Rectal smooth muscle tissue (tissue), 1 donor: ENCODE measurements around the gene EFCAB6.

Experiments used
- H3K27ac ChIP-seq: one replicate; pipeline ENCODE4 v1.7.0; 2013; ENCODE audit warnings: low read depth, low read length, inconsistent platforms
- H3K27me3 ChIP-seq: one replicate; pipeline ENCODE4 v1.7.0; 2013; ENCODE audit warnings: low read length; ENCODE audit not compliant: control insufficient read depth, insufficient read depth
- H3K36me3 ChIP-seq: one replicate; pipeline ENCODE4 v1.7.0; 2013; ENCODE audit warnings: low read length; ENCODE audit not compliant: control insufficient read depth, insufficient read depth
- H3K4me1 ChIP-seq: one replicate; pipeline ENCODE4 v1.7.0; 2013; ENCODE audit warnings: low read length; ENCODE audit not compliant: control insufficient read depth, insufficient read depth
- H3K4me3 ChIP-seq: one replicate; pipeline ENCODE4 v1.7.0; 2013; ENCODE audit warnings: low read length
- H3K9ac ChIP-seq: one replicate; pipeline ENCODE4 v1.7.0; 2013; ENCODE audit warnings: low read length

EFCAB6 gene

GRCh38 chr22:43833286-43834240, 21.5 kb upstream of the EFCAB6 start:
- Histone ChIP-seq H3K9ac (no peak overlapping the region), H3K27me3 (no peaks in the 10 kb centered on the region), H3K4me3 (no peak overlapping the region), H3K4me1 (no peaks in the 10 kb centered on the region), H3K27ac (no peak overlapping the region), H3K36me3 (no peaks in the 10 kb centered on the region)

- no peak overlapping the region for H3K9ac ChIP-seq
- no peaks in the 10 kb centered on the region for H3K4me1 ChIP-seq
- H3K4me3 ChIP-seq = no peak overlapping the region
- H3K27me3 ChIP-seq = no peaks in the 10 kb centered on the region
- H3K36me3 ChIP-seq = no peaks in the 10 kb centered on the region
- no peak overlapping the region for H3K27ac ChIP-seq
Measured at GRCh38 chr22:43832393-43833265, 20.5 kb upstream of the EFCAB6 start.

- no peaks in the 10 kb centered on the region for H3K36me3 ChIP-seq
- no peak overlapping the region for H3K9ac ChIP-seq
- H3K4me1 ChIP-seq = peaks cover 3% of the 10 kb centered on the region
- no peak overlapping the region for H3K4me3 ChIP-seq
- no peak overlapping the region for H3K27ac ChIP-seq
- H3K27me3 ChIP-seq = no peaks in the 10 kb centered on the region
Measured at GRCh38 chr22:43831561-43832392, 19.7 kb upstream of the EFCAB6 start.

GRCh38 chr22:43830931-43831560, 18.9 kb upstream of the EFCAB6 start:
- no peak overlapping the region for H3K27ac ChIP-seq
- H3K36me3 ChIP-seq = no peaks in the 10 kb centered on the region
- H3K9ac ChIP-seq = no peak overlapping the region
- peaks cover 9% of the 10 kb centered on the region for H3K4me1 ChIP-seq
- no peak overlapping the region for H3K4me3 ChIP-seq
- H3K27me3 ChIP-seq = no peaks in the 10 kb centered on the region

- Histone ChIP-seq H3K4me1 (peaks cover 11% of the 10 kb centered on the region), H3K9ac (no peak overlapping the region), H3K27ac (no peak overlapping the region), H3K27me3 (no peaks in the 10 kb centered on the region), H3K36me3 (no peaks in the 10 kb centered on the region), H3K4me3 (no peak overlapping the region)
Measured at GRCh38 chr22:43829904-43830851, 18.1 kb upstream of the EFCAB6 start.

GRCh38 chr22:43828998-43829782, 17.1 kb upstream of the EFCAB6 start:
- peaks cover 11% of the 10 kb centered on the region for H3K4me1 ChIP-seq
- H3K9ac ChIP-seq = no peak overlapping the region
- no peaks in the 10 kb centered on the region for H3K36me3 ChIP-seq
- no peaks in the 10 kb centered on the region for H3K27me3 ChIP-seq
- no peak overlapping the region for H3K4me3 ChIP-seq
- H3K27ac ChIP-seq = no peak overlapping the region

- no peak overlapping the region for H3K27ac ChIP-seq
- H3K36me3 ChIP-seq = no peaks in the 10 kb centered on the region
- no peak overlapping the region for H3K9ac ChIP-seq
- no peaks in the 10 kb centered on the region for H3K27me3 ChIP-seq
- no peak overlapping the region for H3K4me3 ChIP-seq
- H3K4me1 ChIP-seq = peaks cover 11% of the 10 kb centered on the region
Measured at GRCh38 chr22:43828725-43828997, 16.6 kb upstream of the EFCAB6 start.

GRCh38 chr22:43827926-43828724, 16.0 kb upstream of the EFCAB6 start:
- Histone ChIP-seq H3K4me3 (no peak overlapping the region), H3K4me1 (peaks cover 11% of the 10 kb centered on the region), H3K27me3 (no peaks in the 10 kb centered on the region), H3K27ac (no peak overlapping the region), H3K36me3 (no peaks in the 10 kb centered on the region), H3K9ac (no peak overlapping the region)

GRCh38 chr22:43827003-43827735, 15.1 kb upstream of the EFCAB6 start:
- H3K27ac ChIP-seq = peak overlapping the region; percentile 63
- no peaks in the 10 kb centered on the region for H3K27me3 ChIP-seq
- H3K4me1 ChIP-seq = peaks cover 11% of the 10 kb centered on the region
- H3K9ac ChIP-seq = no peak overlapping the region
- H3K4me3 ChIP-seq = peak overlapping the region; percentile 13
- no peaks in the 10 kb centered on the region for H3K36me3 ChIP-seq
